SK-MEL-5 (cell line): Measurements from ENCODE around the gene SSBP2. TPM values are rescaled to one million over a fixed set of nuclear protein-coding genes. Genes with fewer than 3 reads are reported as not detected.
"Not testable (repeated sequence)": the region's sequence is repeated elsewhere in the genome, so short reads cannot be mapped to it uniquely, and the experiment has no call there.

ENCODE experiments used
- DNase-seq: peaks from one replicate; pipeline ENCODE4 v3.0.0-alpha.2; 2016; ENCODE audit warnings: low read depth, low spot score
- in situ Hi-C: cut with HindIII; loops from 2 replicates; pipeline ENCODE4 v1.10.0; 2016; ENCODE audit warnings: low sequenced_read_pairs, high pct_unique_total_duplicates, low pct_unique_long_range_greater_than_20kb
- total RNA-seq: library from RNA; depleted of rRNA; stranded (reverse); fragments of >200 nt; shearing (Covaris generic); gene quantifications from 2 replicates; pipeline ENCODE4 v1.2.3, GENCODE V29; 2014

SSBP2 gene
- total RNA-seq, 1 experiment from 2014 or later, result 4.0 TPM

DNA sequence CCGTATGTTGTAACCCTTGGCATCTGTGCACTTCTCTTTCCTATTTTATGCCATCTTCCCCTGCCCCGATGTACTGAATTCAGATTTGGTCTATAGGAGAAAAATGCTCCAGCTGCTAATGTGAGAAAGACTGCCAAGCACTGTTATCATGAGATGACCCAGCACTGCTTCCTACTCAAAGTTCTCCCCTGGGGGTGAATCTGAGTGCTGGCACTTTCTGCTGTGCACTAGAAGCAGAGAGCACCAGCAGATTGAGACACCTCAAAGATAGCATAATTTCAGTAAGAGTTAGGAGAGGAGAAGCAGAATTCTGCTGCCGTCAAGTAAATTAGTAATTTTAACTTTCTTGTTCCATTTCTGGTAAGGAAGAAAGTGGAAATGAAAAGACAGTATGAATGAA, 264.2 kb downstream of the SSBP2 start:
- DNase-seq, result peak; percentile 67
- in situ Hi-C loops, result no loop called here

DNA sequence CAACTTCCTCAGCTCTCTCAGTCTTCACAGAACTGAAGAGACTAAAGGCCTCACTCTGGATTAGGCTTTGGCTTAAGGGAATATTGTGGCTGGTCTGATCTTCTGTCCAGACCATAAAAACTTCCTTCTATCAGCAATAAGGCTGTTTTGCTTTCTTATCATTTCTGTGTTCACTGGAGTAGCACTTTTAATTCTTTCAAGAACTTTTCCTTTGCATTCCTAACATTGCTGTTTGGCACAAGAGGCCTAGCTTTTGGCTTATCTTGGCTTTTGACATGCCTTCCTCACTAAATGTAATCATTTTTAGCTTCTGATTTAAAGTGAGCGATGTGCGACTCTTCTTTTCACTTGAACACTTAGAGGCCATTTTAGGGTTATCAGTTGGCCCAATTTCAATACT, 268.3 kb downstream of the SSBP2 start:
- DNase-seq, result no peak
- in situ Hi-C loops, result no loop called here

DNA sequence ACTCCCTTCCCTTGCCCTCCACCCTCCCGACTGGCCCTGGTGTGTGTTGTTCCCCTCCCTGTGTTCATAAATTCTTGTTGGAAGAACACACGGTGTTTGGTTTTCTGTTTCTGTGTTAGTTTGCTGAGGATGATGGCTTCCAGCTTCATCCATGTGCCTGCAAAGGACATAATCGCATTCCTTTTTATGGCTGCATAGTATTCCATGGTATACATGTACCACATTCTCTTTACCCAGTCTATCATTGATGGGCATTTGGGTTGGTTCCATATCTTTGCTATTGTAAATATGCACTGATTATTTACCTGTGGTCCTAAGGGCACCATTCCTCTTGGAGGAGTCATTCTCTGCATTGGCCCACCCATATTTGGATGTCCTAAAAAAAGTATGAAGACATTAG, 277.5 kb downstream of the SSBP2 start:
- in situ Hi-C loops, DNase-seq: not testable (repeated sequence)

DNA sequence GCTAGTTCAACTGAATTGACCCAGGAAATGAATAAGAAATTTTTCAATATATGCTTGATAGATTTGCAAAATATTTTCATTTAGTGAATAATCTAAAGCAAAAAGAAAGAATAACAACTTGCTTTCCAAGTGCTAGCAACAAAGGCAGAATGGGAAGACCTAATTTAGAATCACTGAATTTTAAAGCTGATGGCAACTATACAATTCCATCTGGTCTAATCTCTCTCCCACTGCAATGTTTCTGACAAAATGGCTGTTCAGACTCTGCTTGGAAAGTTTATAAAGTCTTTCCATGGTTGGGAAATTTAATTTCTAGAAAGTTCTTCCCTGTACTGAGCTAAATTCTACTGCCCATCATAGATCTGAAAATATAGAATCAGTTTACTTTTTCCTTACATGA, 281.2 kb downstream of the SSBP2 start:
- in situ Hi-C loops, result no loop called here
- DNase-seq, result no peak

DNA sequence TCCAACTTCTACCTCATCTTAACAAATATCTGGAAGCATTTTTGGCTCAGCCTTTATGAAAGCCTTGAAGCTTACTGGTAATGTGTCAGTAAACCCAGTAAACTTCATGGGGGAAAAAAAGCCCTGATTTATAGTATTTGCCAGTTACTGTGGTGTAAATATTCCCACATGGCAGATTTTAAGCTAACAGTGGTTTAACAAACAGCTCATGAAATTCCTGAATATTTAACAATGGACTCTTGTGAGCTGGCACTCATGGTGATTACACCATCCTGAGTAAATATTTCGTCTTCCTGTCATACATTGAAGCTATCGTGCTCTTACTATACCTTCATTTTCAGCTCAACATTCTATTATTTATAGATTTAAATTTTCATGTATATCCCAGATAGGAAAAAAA, 300.0 kb downstream of the SSBP2 start:
- peak; percentile 51 for DNase-seq
- in situ Hi-C loops, result no loop called here

DNA sequence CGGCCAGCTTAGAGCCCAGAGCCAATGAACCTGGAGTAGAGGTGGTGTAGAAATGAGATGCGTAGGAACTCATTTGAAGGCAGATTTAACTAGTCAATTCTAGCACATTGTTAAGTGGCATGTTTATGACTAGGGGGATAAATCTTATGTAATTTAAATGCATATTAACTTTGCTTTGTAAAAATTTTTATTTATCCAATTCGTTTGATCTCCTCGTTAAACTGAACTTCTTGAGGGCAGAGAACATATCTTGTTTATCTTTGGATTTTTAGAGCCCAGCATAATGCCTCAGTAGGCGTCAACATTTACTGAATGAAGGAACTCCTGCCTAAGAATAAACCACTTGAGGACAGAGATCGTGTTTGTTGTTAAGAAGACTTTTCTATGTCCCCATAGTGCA, 315.9 kb downstream of the SSBP2 start:
- in situ Hi-C loops, result no loop called here
- no peak for DNase-seq

DNA sequence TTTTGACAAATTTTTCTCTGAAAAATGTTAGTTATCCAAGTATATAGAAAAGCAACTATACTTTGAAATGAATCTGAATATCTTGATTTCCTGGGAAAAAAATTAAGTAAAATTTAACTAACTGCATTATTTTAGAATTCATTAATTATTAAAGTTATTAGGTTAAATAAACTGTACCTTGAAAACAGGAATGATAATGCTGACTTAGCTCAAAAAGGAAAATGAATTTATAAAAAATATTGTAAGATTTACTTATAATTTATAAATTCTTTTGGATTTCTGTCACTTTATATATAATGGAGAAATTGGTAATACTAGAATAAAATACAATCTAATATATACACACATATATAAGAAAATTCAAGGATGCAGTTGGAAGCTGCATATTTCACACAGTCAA, 320.9 kb downstream of the SSBP2 start:
- no peak for DNase-seq
- in situ Hi-C loops, result no loop called here

DNA sequence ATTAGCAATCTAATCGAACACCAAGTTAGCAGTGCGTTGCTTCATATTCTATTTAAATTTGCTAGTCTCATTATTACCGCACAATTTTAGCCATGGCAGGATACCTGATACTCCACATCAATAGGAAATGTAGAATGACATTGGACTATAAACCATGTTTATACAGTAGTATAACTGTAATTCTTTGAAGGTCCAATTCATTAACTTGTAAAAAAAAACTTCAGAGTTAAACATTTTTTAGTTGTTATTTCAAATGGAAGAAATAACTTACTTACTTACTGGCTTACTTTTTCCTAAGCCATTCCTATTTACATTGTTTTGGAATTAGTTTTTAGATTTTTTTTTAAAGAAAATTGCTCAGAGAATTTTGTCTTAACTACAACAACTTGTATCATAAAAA, 321.5 kb downstream of the SSBP2 start:
- in situ Hi-C loops, result no loop called here
- no peak for DNase-seq

DNA sequence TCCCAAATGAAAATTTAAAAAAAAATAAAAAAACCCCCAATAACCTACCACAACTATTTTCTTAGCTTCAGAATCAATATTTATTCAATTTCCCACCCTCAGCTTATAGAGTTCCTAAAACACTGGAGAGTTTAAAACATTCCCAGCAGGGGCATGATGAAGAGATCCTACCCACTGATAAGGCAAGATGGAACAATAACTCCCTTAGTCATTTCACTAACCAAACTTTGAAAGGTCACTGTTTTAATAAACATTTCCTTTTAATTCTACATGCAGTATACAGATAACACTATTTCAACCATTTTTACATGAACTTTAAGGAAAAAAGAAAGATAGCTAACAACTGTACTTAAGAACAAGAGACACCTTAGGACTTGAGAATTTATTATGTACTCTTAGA, 322.0 kb downstream of the SSBP2 start:
- in situ Hi-C loops, result no loop called here
- peak; percentile 53 for DNase-seq

DNA sequence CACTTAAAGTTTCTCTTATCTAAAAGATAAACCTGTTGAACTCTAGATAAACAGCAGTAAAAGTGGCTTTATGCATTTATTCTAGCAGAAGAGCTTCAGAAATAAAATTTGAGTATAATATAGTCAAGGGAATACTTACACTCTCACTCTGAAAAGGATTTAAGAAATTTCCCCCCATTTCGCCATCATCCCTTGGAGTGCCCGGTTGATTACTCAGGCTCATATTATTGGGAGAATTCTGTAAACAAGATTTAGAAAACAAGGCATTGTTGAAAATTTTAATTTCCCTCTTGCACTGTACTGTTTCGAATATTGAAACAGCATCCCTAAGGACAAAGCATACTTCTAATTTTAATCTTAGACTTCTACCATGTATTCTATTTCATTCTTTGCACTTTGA, 322.5 kb downstream of the SSBP2 start:
- in situ Hi-C loops, result no loop called here
- DNase-seq, result no peak

DNA sequence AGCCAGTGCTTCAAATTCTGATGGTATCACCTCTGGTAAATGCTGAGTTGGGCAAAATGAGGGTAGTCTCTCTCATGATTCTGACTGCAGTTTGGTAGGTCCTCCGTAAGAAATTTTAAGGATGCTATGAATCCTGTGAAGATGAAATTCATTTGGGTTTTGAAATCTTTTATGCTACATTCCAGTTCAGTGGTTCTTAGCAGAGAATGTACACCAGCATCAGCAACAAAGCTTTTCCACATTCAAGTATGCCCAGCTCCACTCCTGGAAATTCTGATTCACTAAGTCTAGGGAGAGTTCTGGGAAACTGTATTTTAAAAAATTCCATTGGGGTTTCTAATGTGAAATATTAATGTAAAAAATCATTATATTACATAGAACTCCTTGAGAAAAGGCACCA, 323.3 kb downstream of the SSBP2 start:
- in situ Hi-C loops, result no loop called here
- DNase-seq, result no peak

DNA sequence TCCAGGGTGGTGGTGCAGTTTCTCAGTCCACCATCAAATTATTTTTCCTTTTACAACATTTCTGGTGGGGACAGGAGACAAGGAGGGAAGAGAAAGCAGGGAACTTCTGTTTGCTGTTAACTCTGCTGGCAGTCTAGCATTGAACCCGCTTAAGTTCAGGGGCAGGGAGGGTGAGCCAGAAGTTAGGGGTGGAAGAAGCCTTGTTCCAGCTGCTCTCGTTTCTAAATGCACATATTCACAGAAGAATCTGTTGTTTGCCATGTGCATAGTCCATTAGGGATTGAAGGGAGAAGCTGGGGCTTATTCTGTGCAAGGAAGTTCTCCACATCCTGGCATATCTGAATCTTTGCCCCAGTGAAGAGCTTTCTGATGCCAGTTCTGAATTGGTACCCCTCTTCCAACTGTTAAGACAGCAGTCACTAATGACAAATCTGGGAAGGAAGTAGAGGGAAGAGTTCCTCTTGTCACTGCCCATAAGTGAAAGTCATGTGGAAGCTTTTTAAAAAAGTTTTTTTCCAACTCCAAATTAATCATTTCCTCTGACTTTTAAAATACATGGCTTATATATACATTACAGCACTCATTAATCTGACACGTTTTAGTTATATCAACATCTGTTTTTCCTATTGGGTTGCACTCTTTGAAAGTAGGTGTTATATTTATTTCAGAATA, 324.4 kb downstream of the SSBP2 start:
- DNase-seq, result no peak
- in situ Hi-C loops, result no loop called here

DNA sequence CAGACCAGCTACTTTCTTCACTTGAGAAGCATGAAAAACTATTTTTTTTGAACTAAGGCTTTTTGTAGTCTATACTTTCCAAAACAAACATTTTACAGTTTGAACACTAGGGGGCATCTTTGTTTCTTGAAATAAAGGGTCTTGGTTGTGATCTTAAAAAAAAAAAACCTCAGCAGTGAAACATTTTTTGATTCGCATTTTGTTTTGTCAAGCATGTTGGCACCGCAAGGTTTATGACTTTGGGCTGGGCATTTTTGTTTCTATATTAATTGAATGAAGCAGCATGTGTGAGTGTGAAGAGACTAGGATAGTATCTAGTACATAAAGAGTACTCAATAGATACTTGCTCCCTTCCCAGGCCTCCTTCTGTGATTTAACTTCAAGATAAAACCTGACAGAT, 325.3 kb downstream of the SSBP2 start:
- in situ Hi-C loops, result no loop called here
- peak; percentile 76 for DNase-seq

DNA sequence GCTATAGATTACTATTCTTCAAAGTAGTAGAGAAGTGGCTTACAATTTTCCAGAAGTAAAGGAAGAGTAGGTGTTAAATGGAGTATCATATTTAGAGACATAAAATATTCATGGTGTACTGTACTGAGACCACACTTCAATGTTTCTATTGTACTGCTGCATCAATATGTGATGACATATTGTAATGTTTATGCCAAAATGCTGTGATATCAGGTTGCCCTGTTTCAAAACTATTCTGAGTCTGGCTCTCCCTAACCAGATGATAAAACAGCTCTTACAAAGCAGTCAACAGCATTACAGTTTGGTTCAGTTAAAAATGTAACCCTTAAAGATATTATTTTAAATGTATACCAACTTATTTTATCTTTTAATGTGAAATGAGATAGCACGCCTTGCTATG, 326.2 kb downstream of the SSBP2 start:
- DNase-seq, result peak; percentile 21
- in situ Hi-C loops, result no loop called here

DNA sequence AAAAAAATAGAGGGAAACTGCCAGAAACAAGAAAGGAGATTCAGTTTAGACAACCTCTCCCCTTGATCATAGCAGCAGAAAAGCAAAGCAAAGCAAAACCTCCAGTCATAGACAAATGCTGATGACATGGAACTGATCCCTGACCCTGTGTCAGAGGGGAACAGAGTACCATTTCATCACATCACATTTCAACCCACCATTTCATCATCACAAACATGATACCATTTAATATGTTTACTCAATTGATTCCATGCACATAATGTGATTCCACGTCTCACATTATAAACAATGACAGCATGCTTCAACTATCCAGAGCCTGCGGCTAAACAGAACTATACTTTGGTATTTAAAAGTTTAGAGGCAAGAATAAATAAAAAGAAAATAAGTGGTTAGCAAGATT, 328.2 kb downstream of the SSBP2 start:
- peak; percentile 66 for DNase-seq
- in situ Hi-C loops, result no loop called here

DNA sequence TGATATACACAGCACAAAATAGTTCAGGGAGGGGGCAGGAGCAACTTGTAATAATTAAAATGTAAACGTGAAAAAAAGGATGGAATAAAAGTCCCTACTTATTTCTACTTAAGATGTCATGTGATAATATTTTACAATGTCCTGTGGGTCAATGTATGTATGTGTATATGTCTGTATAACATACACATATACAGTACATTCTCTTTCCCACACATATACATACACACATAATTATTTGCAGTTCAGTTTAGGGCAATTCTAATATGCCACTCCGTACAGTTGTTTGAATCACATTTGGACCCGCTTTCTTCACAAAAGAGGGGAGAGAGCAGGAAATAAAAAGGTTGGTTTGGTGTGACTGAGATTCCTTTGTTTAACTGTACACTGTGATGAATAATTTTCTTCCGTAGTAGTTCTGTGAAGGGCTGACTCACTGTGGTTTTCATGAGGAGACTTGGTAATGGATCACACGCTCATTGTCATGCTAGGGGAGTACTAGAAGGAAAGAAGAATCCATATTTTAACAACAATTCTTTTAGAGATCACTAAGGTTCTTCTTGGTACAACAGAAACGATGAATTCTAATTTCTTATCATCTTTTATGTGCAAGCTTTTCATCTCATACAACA, 330.7 kb downstream of the SSBP2 start:
- in situ Hi-C loops, result no loop called here
- peak; percentile 97 for DNase-seq

DNA sequence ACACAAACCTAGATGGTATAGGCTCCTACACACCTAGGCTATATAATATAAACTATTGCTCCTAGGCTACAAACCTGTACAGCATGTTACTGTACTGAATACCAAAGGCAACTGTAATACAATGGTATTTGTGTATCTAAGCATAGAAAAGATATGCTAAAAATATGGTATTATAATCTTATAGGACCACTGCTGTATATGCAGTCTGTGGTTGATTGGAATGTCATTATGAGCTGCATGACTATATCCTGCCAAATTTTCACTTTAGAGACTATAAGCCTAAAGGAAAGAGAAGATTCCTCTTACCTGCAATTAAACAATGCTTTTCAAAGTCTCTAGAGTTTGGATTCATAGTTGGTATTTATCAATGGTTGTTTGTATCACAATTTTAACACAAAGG, 332.3 kb downstream of the SSBP2 start:
- in situ Hi-C loops, result no loop called here
- DNase-seq, result no peak

DNA sequence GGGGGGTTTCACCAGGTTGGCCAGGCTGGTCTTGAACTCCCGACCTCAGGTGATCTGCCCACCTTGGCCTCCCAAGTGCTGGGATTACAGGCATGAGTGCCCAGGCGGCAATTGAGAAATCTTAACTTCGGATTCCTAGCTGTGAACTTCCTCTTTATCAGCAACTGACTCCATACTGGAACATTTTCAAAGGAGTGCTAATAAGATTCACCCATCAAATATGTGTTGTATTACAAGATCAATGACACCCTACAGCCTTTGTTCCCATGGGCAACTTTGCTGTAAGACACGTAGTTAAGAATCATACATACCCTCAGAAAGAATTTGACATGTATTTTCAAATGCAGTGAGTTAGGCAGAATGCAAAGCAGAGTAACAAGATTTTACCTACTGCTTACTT, 333.8 kb downstream of the SSBP2 start:
- no peak for DNase-seq
- in situ Hi-C loops, result no loop called here

DNA sequence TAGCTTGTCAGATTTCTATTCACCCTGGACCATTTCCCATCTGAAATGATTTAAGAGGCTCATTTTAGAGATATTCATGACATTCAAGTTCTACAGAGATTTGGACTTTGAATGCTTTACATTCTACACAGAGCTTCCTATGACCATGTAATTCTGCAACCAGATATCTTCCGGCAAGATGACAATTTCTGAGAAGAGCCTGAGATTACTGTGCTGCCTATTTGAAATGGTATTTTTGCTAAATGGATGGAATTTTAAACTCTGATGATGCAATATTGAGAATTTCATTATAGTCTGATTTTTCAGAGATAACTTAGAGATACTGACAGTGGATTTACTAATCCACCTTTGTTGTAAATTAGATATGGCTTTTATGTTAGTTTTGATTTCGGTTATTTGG, 341.0 kb downstream of the SSBP2 start:
- in situ Hi-C loops, result no loop called here
- peak; percentile 16 for DNase-seq

DNA sequence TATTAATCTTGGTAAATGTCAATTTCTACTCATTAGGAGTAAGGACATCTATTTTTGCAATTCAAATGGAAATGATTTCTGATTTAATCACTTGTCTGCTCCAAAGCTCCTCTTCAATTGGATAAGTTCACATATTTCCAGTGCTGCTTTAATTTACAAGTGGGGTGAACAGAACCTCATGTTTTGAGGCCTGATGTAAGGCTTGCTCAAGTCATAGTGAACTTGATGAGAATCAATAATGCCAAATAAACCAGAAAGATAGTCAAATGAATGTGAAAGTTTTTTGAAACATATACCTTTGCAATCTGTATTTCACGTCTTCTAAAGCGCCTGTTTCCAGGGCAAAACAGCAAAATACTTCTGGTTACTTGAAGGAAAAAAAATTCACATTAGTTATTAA, 341.5 kb downstream of the SSBP2 start:
- no peak for DNase-seq
- in situ Hi-C loops, result no loop called here
